GM21825 (cell line): Measurements from ENCODE around the gene LGALSL.

ENCODE experiments used
- ATAC-seq: cut with Tn5 transposase; IDR thresholded peaks from one replicate; pipeline ENCODE4 v1.9.1; 2021; ENCODE audit warnings: mild to moderate bottlenecking, moderate library complexity; ENCODE audit not compliant: unreplicated experiment

LGALSL gene

DNA sequence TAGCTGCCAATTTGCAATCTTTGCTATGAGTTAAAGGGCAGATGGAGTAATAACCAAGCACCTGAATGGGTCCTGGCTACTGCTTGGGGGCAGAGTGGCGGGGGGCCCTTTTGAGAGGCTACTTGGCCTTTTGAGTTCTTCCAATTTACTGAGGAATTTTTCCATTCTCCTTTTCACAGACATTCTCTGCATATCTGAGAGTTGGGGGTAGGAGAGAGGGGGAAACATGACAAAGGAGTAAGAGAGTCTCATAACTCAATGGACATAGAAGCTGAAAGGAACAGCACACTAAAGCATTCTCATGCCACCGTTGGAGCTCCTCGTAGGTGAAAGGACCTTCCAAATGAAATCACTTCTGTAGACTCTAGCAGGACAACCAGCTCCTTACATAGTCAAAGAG lies 16.1 kb downstream of the LGALSL start:
- ATAC-seq = no peak

DNA sequence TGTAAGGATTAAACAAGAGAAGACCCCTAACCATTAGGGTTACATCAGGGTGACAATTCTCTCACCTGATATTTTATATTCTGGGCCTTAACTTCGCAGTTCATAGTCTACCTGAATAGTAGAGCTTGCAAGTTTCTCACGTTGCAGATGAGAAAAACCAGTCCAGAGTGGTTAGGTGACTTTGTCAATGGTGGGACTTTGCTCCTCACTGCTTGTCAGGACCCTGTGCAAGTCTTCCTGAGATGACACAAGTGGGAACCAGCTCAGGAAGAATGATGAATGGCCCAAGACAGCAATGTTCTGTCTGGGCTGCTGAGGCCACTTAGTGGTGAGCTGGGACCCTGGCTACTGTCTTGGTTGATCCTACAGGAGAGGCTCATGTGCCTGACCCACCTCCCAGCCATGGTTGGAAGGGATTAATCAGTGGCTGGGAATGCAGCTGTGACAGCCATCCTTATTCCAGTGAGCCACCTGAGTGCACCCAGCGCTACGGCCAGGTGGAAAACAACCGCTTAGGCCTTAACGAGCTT lies 16.9 kb downstream of the LGALSL start:
- ATAC-seq = no peak

DNA sequence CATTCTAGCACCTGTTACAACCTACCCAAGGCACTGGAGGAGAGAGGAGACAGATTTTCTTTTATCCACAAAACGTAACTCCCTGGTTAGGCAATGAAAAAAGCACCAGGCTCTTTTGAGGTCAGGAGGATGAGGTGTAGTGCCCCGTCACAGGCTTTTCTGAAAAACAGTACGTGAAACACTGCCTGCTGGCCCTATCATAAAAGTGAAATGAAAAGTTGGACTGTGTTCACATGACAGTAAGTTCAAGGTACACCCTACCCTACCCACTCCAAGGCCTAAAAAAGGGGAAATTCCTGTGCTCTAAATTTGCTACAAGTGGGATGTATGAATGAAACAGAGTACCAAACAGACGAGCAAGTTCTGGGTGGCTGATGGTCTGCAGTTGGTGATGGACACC lies 17.6 kb downstream of the LGALSL start:
- ATAC-seq = no peak

- ATAC-seq = no peak
Measured at GRCh38 chr2:64472881-64473280, 18.9 kb downstream of the LGALSL start.

- ATAC-seq = no peak
Measured at GRCh38 chr2:64474121-64474571, 20.2 kb downstream of the LGALSL start.

DNA sequence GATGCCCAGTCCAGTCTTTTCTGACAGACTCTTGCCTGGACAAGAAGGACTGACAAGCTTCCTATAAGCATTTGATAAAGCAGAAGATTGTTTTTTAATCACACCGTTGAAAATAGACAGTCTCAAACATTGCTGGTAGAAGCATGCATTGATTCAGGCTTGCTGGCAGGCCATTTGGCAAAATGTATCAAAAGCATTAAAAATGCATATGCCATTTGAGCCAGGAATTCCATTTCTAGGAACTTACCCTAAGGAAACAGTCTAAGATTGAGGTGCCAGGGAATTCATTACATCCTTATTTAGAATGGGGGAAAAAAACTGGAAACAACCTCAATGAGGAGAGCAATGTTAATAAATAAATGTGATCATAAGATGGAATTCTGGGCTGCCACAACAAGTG lies 20.7 kb downstream of the LGALSL start:
- no peak for ATAC-seq

DNA sequence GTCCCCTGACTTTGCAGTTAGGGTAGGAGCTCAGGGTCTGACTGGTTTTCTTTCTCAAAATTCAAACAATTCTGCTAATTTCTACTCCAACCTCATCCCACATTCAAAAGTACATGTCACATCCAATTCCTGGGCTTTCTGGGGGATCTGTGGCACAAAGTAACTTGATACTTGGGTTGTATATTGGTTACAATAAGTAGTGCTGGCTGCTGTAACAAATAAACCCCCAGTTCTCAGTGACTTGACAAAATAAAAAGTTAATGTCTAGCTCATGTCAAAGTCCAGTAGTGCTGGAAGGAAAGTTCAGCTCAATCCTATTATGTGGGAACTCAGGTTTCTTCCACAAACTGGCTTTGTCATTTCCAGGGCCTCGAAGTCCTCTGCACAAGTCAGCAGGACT lies 23.1 kb downstream of the LGALSL start:
- ATAC-seq = no peak

GRCh38 chr2:64477979-64478378 lies 24.0 kb downstream of the LGALSL start:
- ATAC-seq = no peak

- no peak for ATAC-seq
Measured at GRCh38 chr2:64478502-64479230, 24.7 kb downstream of the LGALSL start.

DNA sequence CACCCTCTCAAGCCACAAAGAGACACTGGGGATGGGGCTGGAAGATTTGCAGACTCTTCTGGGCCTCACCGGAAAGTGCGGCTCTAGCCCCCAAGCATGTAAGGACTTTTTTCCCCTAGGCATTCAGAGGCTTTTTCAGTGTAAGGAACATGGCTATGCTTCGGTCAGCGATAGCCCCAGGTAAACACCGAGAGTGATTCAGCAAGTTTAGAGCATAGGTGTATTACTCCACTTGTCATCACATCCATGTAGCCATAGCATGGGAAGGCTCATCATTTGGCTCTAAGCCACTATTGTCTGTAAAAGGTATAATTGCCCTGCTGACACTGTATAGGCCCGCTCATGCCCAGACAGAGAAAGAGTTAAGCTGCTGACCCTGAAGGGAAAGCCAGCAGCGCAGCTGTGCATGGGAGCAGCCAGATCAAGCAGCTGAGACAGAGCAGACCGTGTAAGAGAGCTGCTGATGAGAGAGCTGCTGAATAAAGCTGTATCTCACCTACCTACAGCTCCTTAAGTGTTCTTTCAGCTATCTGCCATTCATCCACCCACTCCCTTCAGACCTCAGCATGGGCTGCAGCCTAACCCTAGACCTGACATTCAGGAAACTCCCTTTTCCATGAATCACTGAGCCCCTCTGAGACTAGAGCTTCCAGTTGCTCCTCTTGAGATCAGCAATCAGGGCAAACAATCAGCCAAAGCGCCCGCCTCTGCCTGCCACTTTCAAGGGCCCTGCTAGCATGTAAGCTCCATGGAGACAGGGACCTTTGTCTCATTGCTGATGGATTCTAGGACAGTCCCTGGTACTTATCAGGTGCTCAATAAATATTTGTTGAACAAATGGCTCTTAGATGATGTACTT lies 25.5 kb downstream of the LGALSL start:
- no peak for ATAC-seq

DNA sequence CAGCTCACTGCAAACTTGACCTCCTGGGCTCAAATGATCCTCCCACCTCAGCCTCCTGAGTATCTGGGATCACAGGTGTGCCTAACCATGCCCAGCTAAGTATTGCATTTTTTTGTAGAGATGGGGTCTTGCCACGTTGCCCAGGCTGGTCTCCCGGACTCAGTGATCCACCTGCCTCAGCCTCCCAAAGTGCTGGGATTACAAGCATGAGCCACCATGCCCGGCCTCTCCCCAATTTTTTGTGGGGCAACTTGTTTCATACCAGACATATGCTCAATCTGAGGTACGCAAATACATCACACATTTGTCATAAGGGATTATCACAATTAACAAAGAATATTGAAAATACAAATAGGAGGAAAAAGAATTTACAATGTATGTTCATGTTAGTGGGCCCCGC lies 27.7 kb downstream of the LGALSL start:
- no peak for ATAC-seq

- ATAC-seq = no peak
Measured at GRCh38 chr2:64482243-64482642, 28.3 kb downstream of the LGALSL start.

DNA sequence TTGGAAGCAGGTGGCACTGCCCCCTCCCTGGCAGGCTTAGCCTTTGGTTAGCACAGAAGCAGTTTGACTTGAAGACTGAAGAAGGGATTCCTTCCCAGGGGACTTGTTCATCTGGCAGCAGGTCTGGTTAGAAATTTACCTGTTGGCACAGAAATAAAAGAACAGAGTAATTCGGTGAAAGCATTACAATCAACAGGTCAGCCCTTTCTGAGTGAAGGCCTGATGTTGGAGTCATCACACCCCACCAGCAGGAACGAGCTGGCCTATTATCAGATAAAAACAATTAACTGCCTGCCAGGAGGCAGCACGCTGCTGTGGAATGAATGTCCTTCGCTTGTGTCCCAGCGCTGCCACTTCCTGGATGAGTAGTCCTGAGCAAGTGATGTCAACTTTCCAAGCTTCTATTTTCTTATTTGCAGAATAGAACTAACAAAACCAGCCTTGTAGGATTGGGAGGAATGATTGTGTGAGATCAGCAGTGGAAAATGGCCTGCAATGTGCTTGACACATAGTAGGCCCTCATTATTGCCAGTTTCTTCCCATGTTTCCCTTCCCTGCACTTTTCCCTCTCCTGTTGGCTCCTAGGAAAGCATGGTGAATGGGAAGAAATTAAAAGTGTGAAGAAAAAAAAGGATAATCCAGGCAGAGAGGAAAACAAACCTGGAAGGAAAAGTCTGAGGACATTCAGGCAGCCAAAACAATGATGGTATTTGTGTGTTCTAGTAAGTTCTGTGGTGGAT lies 29.0 kb downstream of the LGALSL start:
- no peak for ATAC-seq

GRCh38 chr2:64485331-64485730 lies 31.4 kb downstream of the LGALSL start:
- ATAC-seq = no peak

DNA sequence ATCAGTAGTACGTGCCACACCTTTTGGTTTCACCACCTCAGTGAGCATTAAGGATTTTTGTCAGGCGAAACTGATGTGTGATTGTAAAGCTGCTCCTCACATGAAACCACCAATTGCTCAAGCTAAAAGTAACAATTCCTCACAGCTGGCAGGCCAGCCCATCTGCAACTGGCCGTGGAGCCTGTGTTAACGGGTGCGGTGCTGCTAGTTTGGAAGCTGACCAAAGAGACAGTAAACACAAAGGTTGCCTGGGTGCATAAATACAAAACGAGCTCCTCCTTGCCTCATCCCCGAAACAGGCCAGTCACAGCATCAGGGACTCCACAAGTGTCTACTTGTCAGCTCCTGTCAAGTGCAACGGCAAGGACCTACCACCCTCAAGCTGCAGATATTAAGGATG lies 32.0 kb downstream of the LGALSL start:
- no peak for ATAC-seq

GRCh38 chr2:64487256-64488049 lies 33.5 kb downstream of the LGALSL start:
- no peak for ATAC-seq

DNA sequence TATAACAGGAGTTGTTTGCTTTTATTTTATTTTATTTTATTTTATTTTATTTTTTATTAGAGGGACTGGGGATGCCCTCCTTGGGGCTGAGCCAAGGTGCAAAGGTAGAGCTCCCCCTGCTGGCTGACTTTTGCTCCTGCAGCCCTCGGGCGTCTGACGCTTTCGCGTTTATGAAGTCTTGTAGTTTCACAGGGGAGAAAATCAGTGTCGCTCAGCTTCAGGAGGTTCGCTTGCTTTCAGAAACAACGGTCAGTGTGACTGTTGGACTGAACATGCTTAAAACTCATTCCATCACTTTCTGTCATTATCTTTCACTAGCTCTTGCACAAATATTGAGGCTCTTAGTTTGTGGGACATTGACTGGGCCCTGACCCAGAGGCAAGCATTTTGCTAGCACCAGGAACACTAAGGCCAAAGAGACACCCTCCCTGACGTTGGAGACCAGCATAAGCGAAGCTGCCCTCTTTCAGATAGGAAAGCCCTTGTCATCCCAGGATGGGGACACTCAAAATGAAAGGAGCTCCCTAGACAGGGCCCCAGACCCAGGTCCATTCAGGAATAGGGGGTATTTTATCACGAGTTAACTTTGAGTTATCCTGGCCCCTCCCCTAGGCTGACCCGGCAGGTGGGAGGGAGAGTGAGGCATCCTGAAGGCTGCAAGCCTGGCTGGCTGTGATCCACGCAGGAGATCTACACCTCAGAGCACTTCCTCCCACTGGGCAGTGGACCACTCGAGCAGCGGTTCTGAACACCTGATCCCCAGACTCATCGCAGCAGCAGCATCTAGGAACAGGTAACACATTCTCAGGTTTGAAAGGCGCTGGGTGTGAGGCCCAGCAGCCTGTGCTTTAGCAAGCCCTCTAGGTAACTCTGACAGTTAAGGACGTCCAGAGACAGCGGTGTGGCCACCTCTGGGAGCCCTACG lies 34.4 kb downstream of the LGALSL start:
- ATAC-seq = no peak

DNA sequence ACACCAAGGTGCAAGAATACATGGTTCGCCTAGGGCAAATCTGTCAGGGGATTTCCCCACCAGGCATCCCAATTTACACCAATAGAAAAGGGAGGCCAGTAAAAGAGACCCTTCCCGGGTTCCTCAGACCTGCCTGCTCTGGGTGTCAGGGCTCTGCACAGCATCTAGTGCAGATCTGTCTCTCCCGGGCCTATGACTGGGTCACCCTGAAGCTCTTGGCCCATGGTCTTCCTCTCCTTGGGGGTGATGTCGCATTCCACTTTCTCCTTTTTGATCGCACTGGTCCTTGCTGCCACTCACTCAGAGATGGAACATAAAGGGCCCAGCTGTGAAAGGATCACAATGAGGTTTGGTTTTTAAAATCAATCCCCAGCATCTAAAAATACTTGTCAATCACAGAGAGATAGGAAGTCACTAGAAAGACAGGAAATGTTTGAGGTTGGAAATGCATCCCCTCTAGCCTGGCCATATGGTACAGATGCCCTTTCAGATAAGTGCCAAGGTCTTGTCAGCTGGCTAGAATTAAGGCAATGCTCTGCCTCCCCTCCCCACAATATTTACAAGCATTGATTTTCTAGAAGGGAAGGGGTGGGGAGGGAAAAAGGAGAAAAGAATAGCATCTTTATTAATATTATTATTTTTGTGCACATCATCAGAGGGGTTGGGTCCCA lies 35.3 kb downstream of the LGALSL start:
- no peak for ATAC-seq

- ATAC-seq = no peak
Measured at GRCh38 chr2:64491426-64491825, 37.5 kb downstream of the LGALSL start.
